OCI-LY7 (cell line): Measurements from ENCODE around the gene EGFLAM. TPM values are rescaled to one million over a fixed set of nuclear protein-coding genes. Genes with fewer than 3 reads are reported as not detected.

ENCODE experiments used
- BruUV-seq: library from RNA; stranded (reverse); fragments of 400-500 nt; replicated peaks from 2 replicates; lab custom pipeline; 2021; lab: Mats Ljungman, UMichigan
- CTCF ChIA-PET: fragments of 300-600 bp; sonication (Branson Sonifier 250); formaldehyde crosslinking; loops from one replicate; lab custom pipeline; 2022; ENCODE audit warnings: antibody characterized with exemption; ENCODE audit not compliant: unreplicated experiment; lab: Charles Lee
- POLR2A ChIA-PET: fragments of 300-600 bp; sonication (Branson Sonifier 250); formaldehyde crosslinking; loops from one replicate; lab custom pipeline; 2022; ENCODE audit warnings: antibody characterized with exemption; lab: Charles Lee
- DNase-seq: peaks from one replicate; pipeline ENCODE4 v3.0.0-alpha.2; 2015; ENCODE audit warnings: low spot score
- H2AFZ ChIP-seq: fragments of 200-600 bp; sonication (generic), shearing (Covaris generic); 2 replicates; pipeline ENCODE4 v1.6.1; 2014; ENCODE audit warnings: mild to moderate bottlenecking, antibody characterized with exemption, low read length, moderate library complexity
- H3K27ac ChIP-seq: fragments of 200-600 bp; sonication (generic); 2 replicates; pipeline ENCODE4 v1.5.1; 2014; ENCODE audit warnings: mixed run types, low read depth, mild to moderate bottlenecking, moderate library complexity, low read length, inconsistent platforms; ENCODE audit not compliant: poor library complexity, severe bottlenecking
- H3K36me3 ChIP-seq: fragments of 200-600 bp; sonication (generic); 2 replicates; pipeline ENCODE4 v1.6.1; 2014; ENCODE audit warnings: mild to moderate bottlenecking, antibody characterized with exemption, low read length, moderate library complexity, mixed read lengths; ENCODE audit not compliant: insufficient read depth
- H3K4me1 ChIP-seq: fragments of 200-600 bp; sonication (generic); 2 replicates; pipeline ENCODE4 v1.5.1; 2014; ENCODE audit warnings: mild to moderate bottlenecking, low read length; ENCODE audit not compliant: insufficient read depth, poor library complexity, severe bottlenecking
- H3K4me2 ChIP-seq: fragments of 200-600 bp; sonication (generic); 2 replicates; pipeline ENCODE4 v1.6.1; 2014; ENCODE audit warnings: mild to moderate bottlenecking, low read length
- H3K4me3 ChIP-seq: fragments of 200-600 bp; sonication (generic); 2 replicates; pipeline ENCODE4 v1.5.1; 2014; ENCODE audit warnings: mild to moderate bottlenecking, low read depth, low read length; ENCODE audit not compliant: poor library complexity, severe bottlenecking
- H3K79me2 ChIP-seq: fragments of 200-600 bp; sonication (generic); 2 replicates; pipeline ENCODE4 v1.6.1; 2016; ENCODE audit warnings: low read depth, mild to moderate bottlenecking, low read length, moderate library complexity, mixed read lengths; ENCODE audit not compliant: insufficient read depth
- H3K9me2 ChIP-seq: fragments of 200-600 bp; sonication (generic); 2 replicates; pipeline ENCODE4 v1.6.1; 2016; ENCODE audit warnings: mild to moderate bottlenecking, low read length, mixed read lengths; ENCODE audit not compliant: insufficient read depth
- H3K9me3 ChIP-seq: fragments of 200-600 bp; sonication (generic); 2 replicates; pipeline ENCODE4 v1.6.1; 2014; ENCODE audit warnings: mild to moderate bottlenecking, mixed run types, low read length, mixed read lengths
- H4K20me1 ChIP-seq: fragments of 200-600 bp; sonication (generic); 2 replicates; pipeline ENCODE4 v1.6.1; 2014; ENCODE audit warnings: mild to moderate bottlenecking, antibody characterized with exemption, low read length, moderate library complexity, mixed read lengths; ENCODE audit not compliant: insufficient read depth
- EZH2phosphoT487 ChIP-seq: fragments of 200-600 bp; sonication (generic); IDR thresholded peaks from 2 replicates; pipeline ENCODE4 v1.6.1; 2018; ENCODE audit warnings: low read depth, borderline replicate concordance, mild to moderate bottlenecking, mixed run types, antibody characterized with exemption, low read length, moderate library complexity, mixed read lengths
- intact Hi-C: fragments of 100-400 bp; cut with micrococcal nuclease; formaldehyde crosslinking; loops from one replicate; pipeline ENCODE4 v1.10.0; 2022; ENCODE audit not compliant: unreplicated experiment
- total RNA-seq, 2 experiments: library from RNA; depleted of rRNA in 1 of 2; stranded (reverse); fragments of >200 nt in 1 of 2; shearing (Covaris generic) in 1 of 2; gene quantifications; 2 replicates each; pipeline ENCODE4 v1.2.3, GENCODE V29; 2014 to 2022
- TF ChIP-seq, protein P1 (sequence below): fragments of 200-600 bp; sonication (generic); conservative IDR thresholded peaks from 2 replicates; pipeline ENCODE4 v1.5.1; 2014; ENCODE audit warnings: mild to moderate bottlenecking, antibody characterized with exemption, low read length, moderate library complexity, mixed read lengths

Gene EGFLAM
- total RNA-seq, 2 experiments from 2014 or later = not detected

DNA sequence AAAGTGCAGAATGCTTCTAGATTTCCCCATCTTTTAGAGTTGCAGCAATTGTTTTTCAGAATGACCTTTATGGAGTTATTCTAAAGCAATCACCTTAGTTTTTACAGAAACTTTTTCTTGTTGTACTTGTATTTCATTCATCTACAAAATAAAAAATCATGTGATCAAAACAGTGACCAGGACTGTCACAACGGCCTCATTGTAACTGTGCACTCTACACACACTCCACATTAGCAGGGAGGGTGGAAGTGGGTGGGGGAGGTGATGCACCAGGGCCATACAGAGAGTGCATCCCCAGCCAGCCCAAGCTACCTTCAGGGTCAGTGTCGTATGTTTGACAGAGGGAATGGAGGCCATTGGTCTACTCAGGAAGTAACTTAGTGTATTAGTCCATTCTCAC is 26.9 kb downstream of the EGFLAM start:
- Histone ChIP-seq H3K9me2 (no peaks in the 10 kb centered on the region), H3K4me2 (no peak overlapping the region), H3K36me3 (no peaks in the 10 kb centered on the region), H3K4me1 (no peaks in the 10 kb centered on the region), H3K79me2 (no peaks in the 10 kb centered on the region), H3K27ac (no peak overlapping the region), H4K20me1 (no peaks in the 10 kb centered on the region), H2AFZ (no peak overlapping the region), H3K4me3 (no peak overlapping the region), H3K9me3 (no peaks in the 10 kb centered on the region)
- no peak for DNase-seq
- TF ChIP-seq, protein P1, sequence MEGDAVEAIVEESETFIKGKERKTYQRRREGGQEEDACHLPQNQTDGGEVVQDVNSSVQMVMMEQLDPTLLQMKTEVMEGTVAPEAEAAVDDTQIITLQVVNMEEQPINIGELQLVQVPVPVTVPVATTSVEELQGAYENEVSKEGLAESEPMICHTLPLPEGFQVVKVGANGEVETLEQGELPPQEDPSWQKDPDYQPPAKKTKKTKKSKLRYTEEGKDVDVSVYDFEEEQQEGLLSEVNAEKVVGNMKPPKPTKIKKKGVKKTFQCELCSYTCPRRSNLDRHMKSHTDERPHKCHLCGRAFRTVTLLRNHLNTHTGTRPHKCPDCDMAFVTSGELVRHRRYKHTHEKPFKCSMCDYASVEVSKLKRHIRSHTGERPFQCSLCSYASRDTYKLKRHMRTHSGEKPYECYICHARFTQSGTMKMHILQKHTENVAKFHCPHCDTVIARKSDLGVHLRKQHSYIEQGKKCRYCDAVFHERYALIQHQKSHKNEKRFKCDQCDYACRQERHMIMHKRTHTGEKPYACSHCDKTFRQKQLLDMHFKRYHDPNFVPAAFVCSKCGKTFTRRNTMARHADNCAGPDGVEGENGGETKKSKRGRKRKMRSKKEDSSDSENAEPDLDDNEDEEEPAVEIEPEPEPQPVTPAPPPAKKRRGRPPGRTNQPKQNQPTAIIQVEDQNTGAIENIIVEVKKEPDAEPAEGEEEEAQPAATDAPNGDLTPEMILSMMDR = no peak
- no peak for TF ChIP-seq EZH2phosphoT487
- ChIA-PET CTCF (no interaction called here), POLR2A (interaction anchor here (0.8 kb wide), 1 partner anchor 584 kb away, joined by 3 read pairs; no protein-coding TSS in a partner anchor)
- BruUV-seq = no TSS peak
- intact Hi-C loops = no loop called here

DNA sequence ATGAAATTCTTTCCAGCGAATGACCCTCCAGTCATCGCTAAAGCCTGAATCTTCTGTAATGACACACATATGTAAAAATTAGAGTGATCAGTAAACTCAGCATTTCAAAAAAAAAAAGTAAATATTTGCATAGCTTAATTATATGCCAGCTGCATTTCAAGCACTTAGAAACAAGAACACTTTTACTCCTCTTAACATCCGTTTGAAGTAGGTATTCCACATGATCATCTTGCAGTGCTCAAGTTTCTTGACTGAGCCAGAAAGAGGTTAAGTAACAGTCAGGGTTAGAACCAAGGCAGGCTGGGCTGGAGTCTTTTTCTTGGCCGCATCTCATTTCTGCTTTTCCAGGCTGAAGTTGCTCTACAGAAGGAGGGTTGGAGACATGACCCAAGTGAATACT is 27.6 kb downstream of the EGFLAM start:
- ChIA-PET CTCF (no interaction called here), POLR2A (interaction anchor here (0.6 kb wide), 1 partner anchor 1018 kb away, joined by 3 read pairs; no protein-coding TSS in a partner anchor)
- no peaks in the 10 kb centered on the region for H3K9me2 ChIP-seq
- H3K27ac ChIP-seq = no peak overlapping the region
- no peaks in the 10 kb centered on the region for H3K4me1 ChIP-seq
- no peak for TF ChIP-seq EZH2phosphoT487
- TF ChIP-seq, protein P1 = no peak
- no TSS peak for BruUV-seq
- no peaks in the 10 kb centered on the region for H4K20me1 ChIP-seq
- no peak for DNase-seq
- no peaks in the 10 kb centered on the region for H3K36me3 ChIP-seq
- intact Hi-C loops = no loop called here
- no peak overlapping the region for H3K4me2 ChIP-seq
- no peaks in the 10 kb centered on the region for H3K79me2 ChIP-seq
- no peaks in the 10 kb centered on the region for H3K9me3 ChIP-seq
- no peak overlapping the region for H3K4me3 ChIP-seq
- H2AFZ ChIP-seq = no peak overlapping the region

DNA sequence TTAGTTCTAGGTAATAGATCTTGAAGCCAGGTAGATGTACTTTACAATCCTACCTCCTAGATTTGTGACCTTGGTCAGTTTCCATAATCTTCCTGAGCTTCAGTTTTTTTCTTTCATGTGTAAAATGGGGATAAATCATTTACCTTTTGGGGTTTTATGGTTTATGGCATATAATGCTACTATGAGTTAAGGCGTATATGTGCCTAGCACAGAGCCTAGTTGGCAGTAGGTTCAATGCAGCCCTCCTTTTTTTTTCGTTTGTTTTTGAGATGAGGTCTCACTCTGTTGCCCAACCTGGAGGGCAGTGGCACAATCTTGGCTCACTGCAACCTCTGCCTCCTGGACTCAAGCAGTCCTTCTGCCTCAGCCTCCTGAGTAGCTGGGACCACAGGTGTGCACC is 28.8 kb downstream of the EGFLAM start:
- CTCF ChIA-PET = no interaction called here

More for the DNA sequence above, 28.8 kb downstream of the EGFLAM start:
- Histone ChIP-seq H3K79me2 (no peaks in the 10 kb centered on the region), H3K9me2 (no peaks in the 10 kb centered on the region), H3K4me2 (no peak overlapping the region), H3K4me3 (no peak overlapping the region), H3K36me3 (no peaks in the 10 kb centered on the region), H3K9me3 (no peaks in the 10 kb centered on the region), H3K4me1 (no peaks in the 10 kb centered on the region), H4K20me1 (no peaks in the 10 kb centered on the region), H3K27ac (no peak overlapping the region), H2AFZ (no peak overlapping the region)
- DNase-seq = no peak
- no TSS peak for BruUV-seq
- POLR2A ChIA-PET = interaction anchor here (0.5 to 0.7 kb wide), 3 partner anchors 16 to 1074 kb away, joined by 3 to 6 read pairs (median 3); no protein-coding TSS in a partner anchor
- intact Hi-C loops = no loop called here
- TF ChIP-seq EZH2phosphoT487 = no peak
- TF ChIP-seq, protein P1 = no peak
